H9 (cell line): ENCODE measurements around the gene CLEC17A. TPM values are rescaled to one million over a fixed set of nuclear protein-coding genes. Genes with fewer than 3 reads are reported as not detected.

Experiments
- DNase-seq: peaks from one replicate; pipeline ENCODE4 v3.0.0-alpha.2; 2017
- H2AFZ ChIP-seq: one replicate; pipeline ENCODE4 v1.6.1; 2013; ENCODE audit warnings: mild to moderate bottlenecking, low read length, control low read depth, moderate library complexity
- H2AK5ac ChIP-seq: 2 replicates; pipeline ENCODE4 v1.6.1; 2013; ENCODE audit warnings: low read length, control low read depth, mixed read lengths; ENCODE audit not compliant: insufficient read length
- H2BK120ac ChIP-seq: one replicate; pipeline ENCODE4 v1.6.1; 2013; ENCODE audit warnings: low read depth, mild to moderate bottlenecking, low read length, control low read depth, inconsistent platforms; ENCODE audit not compliant: poor library complexity, severe bottlenecking
- H2BK12ac ChIP-seq: 2 replicates; pipeline ENCODE4 v1.6.1; 2013; ENCODE audit warnings: low read length, control low read depth, mixed read lengths, low read depth; ENCODE audit not compliant: insufficient read length
- H2BK15ac ChIP-seq: 2 replicates; pipeline ENCODE4 v1.6.1; 2013; ENCODE audit warnings: low read depth, low read length, control low read depth
- H2BK20ac ChIP-seq: one replicate; pipeline ENCODE4 v1.6.1; 2013; ENCODE audit warnings: low read depth, mild to moderate bottlenecking, low read length, control low read depth, inconsistent platforms; ENCODE audit not compliant: poor library complexity, severe bottlenecking
- H2BK5ac ChIP-seq: 2 replicates; pipeline ENCODE4 v1.6.1; 2013; ENCODE audit warnings: low read length, control low read depth, mixed read lengths; ENCODE audit not compliant: insufficient read length
- H3K14ac ChIP-seq: 2 replicates; pipeline ENCODE4 v1.6.1; 2013; ENCODE audit warnings: low read length, control low read depth; ENCODE audit not compliant: insufficient read depth
- H3K18ac ChIP-seq: 2 replicates; pipeline ENCODE4 v1.6.1; 2013; ENCODE audit warnings: low read depth, mild to moderate bottlenecking, mixed read lengths, low read length, control low read depth; ENCODE audit not compliant: insufficient read length
- H3K23ac ChIP-seq: 2 replicates; pipeline ENCODE4 v1.6.1; 2013; ENCODE audit warnings: low read length, control low read depth, mixed read lengths, low read depth; ENCODE audit not compliant: insufficient read length
- H3K23me2 ChIP-seq: 2 replicates; pipeline ENCODE4 v1.6.1; 2013; ENCODE audit warnings: low read depth, mild to moderate bottlenecking, mixed read lengths, low read length, control low read depth; ENCODE audit not compliant: insufficient read length, poor library complexity, severe bottlenecking
- H3K27ac ChIP-seq: 2 replicates; pipeline ENCODE4 v1.5.1; 2013; ENCODE audit warnings: low read length, control low read depth, mixed read lengths, low read depth; ENCODE audit not compliant: insufficient read length
- H3K27me3 ChIP-seq: 2 replicates; pipeline ENCODE4 v1.6.1; 2013; ENCODE audit warnings: low read length, control low read depth, inconsistent platforms; ENCODE audit not compliant: insufficient read depth
- H3K4ac ChIP-seq: 2 replicates; pipeline ENCODE4 v1.6.1; 2013; ENCODE audit warnings: low read depth, mild to moderate bottlenecking, control low read depth, inconsistent platforms, low read length, moderate library complexity
- H3K4me1 ChIP-seq: 2 replicates; pipeline ENCODE4 v1.6.1; 2013; ENCODE audit warnings: low read length, control low read depth, inconsistent platforms; ENCODE audit not compliant: insufficient read depth
- H3K4me2 ChIP-seq: 2 replicates; pipeline ENCODE4 v1.6.1; 2013; ENCODE audit warnings: low read length, control low read depth, mixed read lengths; ENCODE audit not compliant: insufficient read length, insufficient read depth
- H3K56ac ChIP-seq: 2 replicates; pipeline ENCODE4 v1.6.1; 2013; ENCODE audit warnings: low read depth, mild to moderate bottlenecking, mixed read lengths, low read length, control low read depth; ENCODE audit not compliant: insufficient read length
- H3K79me1 ChIP-seq: 2 replicates; pipeline ENCODE4 v1.6.1; 2013; ENCODE audit warnings: low read depth, mild to moderate bottlenecking, moderate library complexity, low read length, control low read depth, inconsistent platforms; ENCODE audit not compliant: insufficient read depth, poor library complexity, severe bottlenecking
- H3K79me2 ChIP-seq: 2 replicates; pipeline ENCODE4 v1.6.1; 2013; ENCODE audit warnings: low read length, control low read depth, inconsistent platforms; ENCODE audit not compliant: insufficient read depth
- H3K9ac ChIP-seq: 2 replicates; pipeline ENCODE4 v1.6.1; 2013; ENCODE audit warnings: low read length, control low read depth, mixed read lengths; ENCODE audit not compliant: insufficient read length; ENCODE audit errors: extremely low read depth
- H3K9me3 ChIP-seq: one replicate; pipeline ENCODE4 v1.6.1; 2013; ENCODE audit warnings: low read depth, low read length, inconsistent platforms; ENCODE audit not compliant: control insufficient read depth
- H3T11ph ChIP-seq: one replicate; pipeline ENCODE4 v1.6.1; 2013; ENCODE audit warnings: mild to moderate bottlenecking, low read length, control low read depth, inconsistent platforms
- H4K20me1 ChIP-seq: one replicate; pipeline ENCODE4 v1.6.1; 2013; ENCODE audit not compliant: control insufficient read depth, insufficient read length, insufficient read depth
- H4K5ac ChIP-seq: 2 replicates; pipeline ENCODE4 v1.6.1; 2013; ENCODE audit warnings: low read depth, mild to moderate bottlenecking, mixed read lengths, low read length, control low read depth; ENCODE audit not compliant: insufficient read length
- H4K8ac ChIP-seq: replicated peaks from 2 replicates; pipeline ENCODE4 v1.6.1; 2013; ENCODE audit warnings: low read length, control low read depth, mixed read lengths, low read depth; ENCODE audit not compliant: insufficient read length
- H4K91ac ChIP-seq: 2 replicates; pipeline ENCODE4 v1.6.1; 2013; ENCODE audit warnings: low read depth, mild to moderate bottlenecking, moderate library complexity, mixed read lengths, low read length, control low read depth; ENCODE audit not compliant: insufficient read length
- H3K27ac Mint-ChIP-seq, 3 experiments: 2 replicates in 2 of 3; 3 replicates in 1 of 3; pipeline ENCODE4 v1.8.0; 2020 to 2021; ENCODE audit warnings: mixed read lengths in 3 of 3, mild to moderate bottlenecking in 1 of 3, moderate library complexity in 1 of 3
- H3K27me3 Mint-ChIP-seq: 2 replicates; pipeline ENCODE4 v1.8.0; 2021; ENCODE audit warnings: low read depth, mild to moderate bottlenecking, moderate library complexity, mixed read lengths
- H3K36me3 Mint-ChIP-seq, 3 experiments: 2 replicates in 2 of 3; 3 replicates in 1 of 3; pipeline ENCODE4 v1.8.0; 2020 to 2021; ENCODE audit warnings: low read depth in 3 of 3, mixed read lengths in 3 of 3; ENCODE audit not compliant: insufficient read depth in 1 of 3
- H3K4me1 Mint-ChIP-seq, 2 experiments: 2 replicates each; pipeline ENCODE4 v1.8.0; 2020; ENCODE audit warnings: mixed read lengths in 2 of 2
- H3K4me3 Mint-ChIP-seq, 2 experiments: 2 replicates in 1 of 2; 3 replicates in 1 of 2; pipeline ENCODE4 v1.8.0; 2020 to 2021; ENCODE audit warnings: mild to moderate bottlenecking in 2 of 2, mixed read lengths in 2 of 2, moderate library complexity in 1 of 2
- H3K9me3 Mint-ChIP-seq, 2 experiments: 2 replicates in 1 of 2; 3 replicates in 1 of 2; pipeline ENCODE4 v1.8.0; 2020; ENCODE audit warnings: mild to moderate bottlenecking in 2 of 2, mixed read lengths in 2 of 2, moderate library complexity in 1 of 2
- WGBS: extraction: QIAGEN DNeasy Blood & Tissue Kit; methylation state at CpG from one replicate; pipeline ENCODE4 v1.1.7; 2013; ENCODE audit warnings: missing lambda C conversion rate, low lambda C conversion rate, mixed read lengths; ENCODE audit not compliant: insufficient read length; ENCODE audit errors: extremely low coverage; 5-methylcytosine and 5-hydroxymethylcytosine counted together
- total RNA-seq: library from RNA; stranded (reverse); gene quantifications from 2 replicates; pipeline ENCODE4 v1.2.1, GENCODE V29; 2021
- TF ChIP-seq, protein P1 (sequence below): fragments of 200-600 bp; sonication (generic); conservative IDR thresholded peaks from 3 replicates; pipeline ENCODE4 v1.8.0; 2021; ENCODE audit warnings: antibody characterized with exemption, mild to moderate bottlenecking

CLEC17A gene
- total RNA-seq, 1 experiment from 2014 or later: not detected

DNA sequence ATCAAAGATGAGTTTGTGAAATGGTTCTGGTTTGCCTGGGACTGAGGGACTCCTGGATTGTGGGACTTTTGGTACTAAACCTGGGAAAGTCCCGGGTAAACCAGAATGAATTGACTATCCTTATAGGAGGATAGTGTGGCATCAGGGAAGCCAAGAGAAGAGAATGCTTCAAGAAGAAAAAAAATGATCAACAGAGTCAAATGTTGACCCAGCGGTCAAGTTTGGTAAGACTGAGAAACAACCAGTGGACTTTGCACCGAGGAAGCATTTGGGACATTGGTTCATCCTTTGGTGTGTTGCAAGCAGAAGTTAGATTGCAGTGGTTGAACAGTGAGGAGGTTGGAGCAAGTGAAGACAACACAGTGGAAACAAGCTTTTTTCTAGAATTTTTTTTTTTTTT is 33.5 kb downstream of the CLEC17A start:
- no peak overlapping the region for H4K8ac ChIP-seq
- no peaks in the 10 kb centered on the region for H3K4me1 ChIP-seq
- Mint-ChIP-seq H3K36me3 (peaks cover 4 to 15% (median 12%) of the 10 kb centered on the region in 3 experiments; a peak in 6 of 7 replicates), H3K27me3 (no peaks in the 10 kb centered on the region; the same call in 1 of the 2 replicates), H3K4me3 (no peak overlapping the region), H3K9me3 (peaks cover 35 to 93% of the 10 kb centered on the region in 2 experiments), H3K4me1 (no peaks in the 10 kb centered on the region), H3K27ac (no peak overlapping the region)
- H3K4ac ChIP-seq: no peak overlapping the region
- no peak overlapping the region for H2AFZ ChIP-seq
- TF ChIP-seq, protein P1, sequence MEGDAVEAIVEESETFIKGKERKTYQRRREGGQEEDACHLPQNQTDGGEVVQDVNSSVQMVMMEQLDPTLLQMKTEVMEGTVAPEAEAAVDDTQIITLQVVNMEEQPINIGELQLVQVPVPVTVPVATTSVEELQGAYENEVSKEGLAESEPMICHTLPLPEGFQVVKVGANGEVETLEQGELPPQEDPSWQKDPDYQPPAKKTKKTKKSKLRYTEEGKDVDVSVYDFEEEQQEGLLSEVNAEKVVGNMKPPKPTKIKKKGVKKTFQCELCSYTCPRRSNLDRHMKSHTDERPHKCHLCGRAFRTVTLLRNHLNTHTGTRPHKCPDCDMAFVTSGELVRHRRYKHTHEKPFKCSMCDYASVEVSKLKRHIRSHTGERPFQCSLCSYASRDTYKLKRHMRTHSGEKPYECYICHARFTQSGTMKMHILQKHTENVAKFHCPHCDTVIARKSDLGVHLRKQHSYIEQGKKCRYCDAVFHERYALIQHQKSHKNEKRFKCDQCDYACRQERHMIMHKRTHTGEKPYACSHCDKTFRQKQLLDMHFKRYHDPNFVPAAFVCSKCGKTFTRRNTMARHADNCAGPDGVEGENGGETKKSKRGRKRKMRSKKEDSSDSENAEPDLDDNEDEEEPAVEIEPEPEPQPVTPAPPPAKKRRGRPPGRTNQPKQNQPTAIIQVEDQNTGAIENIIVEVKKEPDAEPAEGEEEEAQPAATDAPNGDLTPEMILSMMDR: no peak
- no peak overlapping the region for H2BK120ac ChIP-seq
- H3K79me1 ChIP-seq: no peaks in the 10 kb centered on the region
- H2BK20ac ChIP-seq: no peak overlapping the region
- H4K91ac ChIP-seq: no peak overlapping the region
- no peak overlapping the region for H2BK15ac ChIP-seq
- H2BK5ac ChIP-seq: no peak overlapping the region
- no peaks in the 10 kb centered on the region for H3K79me2 ChIP-seq
- H3K4me2 ChIP-seq: no peak overlapping the region
- no peak overlapping the region for H3K9ac ChIP-seq
- no peak overlapping the region for H3K27ac ChIP-seq
- H2AK5ac ChIP-seq: no peak overlapping the region
- H3K23ac ChIP-seq: no peak overlapping the region
- H4K20me1 ChIP-seq: no peaks in the 10 kb centered on the region
- H3K14ac ChIP-seq: no peak overlapping the region
- H3T11ph ChIP-seq: no peak overlapping the region
- no peak overlapping the region for H2BK12ac ChIP-seq
- H3K9me3 ChIP-seq: no peaks in the 10 kb centered on the region
- no peak overlapping the region for H4K5ac ChIP-seq
- H3K27me3 ChIP-seq: no peaks in the 10 kb centered on the region
- H3K18ac ChIP-seq: no peak overlapping the region
- no peak overlapping the region for H3K56ac ChIP-seq
- no CpG with 5 or more reads among the region's 3 CpGs for WGBS
- no peak for DNase-seq
- no peaks in the 10 kb centered on the region for H3K23me2 ChIP-seq
